Dendritic cell treated with granulocyte-macrophage colony-stimulating factor and Interleukin-4, amounts not matched to agents 40 ng/mL and 50 ng/mL, for 4 days (primary cell): ENCODE data around the gene DENND2C.

Source experiments
- H3K27ac Mint-ChIP-seq: one replicate; pipeline ENCODE4 v1.8.0; 2022; ENCODE audit warnings: mild to moderate bottlenecking, mixed read lengths
- H3K27me3 Mint-ChIP-seq: one replicate; pipeline ENCODE4 v1.8.0; 2022; ENCODE audit warnings: mild to moderate bottlenecking, mixed read lengths
- H3K36me3 Mint-ChIP-seq: one replicate; pipeline ENCODE4 v1.8.0; 2022; ENCODE audit warnings: low read depth, mixed read lengths
- H3K4me1 Mint-ChIP-seq: one replicate; pipeline ENCODE4 v1.8.0; 2022; ENCODE audit warnings: low read depth, mixed read lengths
- H3K4me3 Mint-ChIP-seq: one replicate; pipeline ENCODE4 v1.8.0; 2022; ENCODE audit warnings: mild to moderate bottlenecking, moderate library complexity, mixed read lengths
- H3K9me3 Mint-ChIP-seq: one replicate; pipeline ENCODE4 v1.8.0; 2022; ENCODE audit warnings: mixed read lengths
- intact Hi-C: fragments of 100-400 bp; cut with micrococcal nuclease; formaldehyde crosslinking; loops from one replicate; pipeline ENCODE4 v1.15.0; 2022

Gene DENND2C

DNA sequence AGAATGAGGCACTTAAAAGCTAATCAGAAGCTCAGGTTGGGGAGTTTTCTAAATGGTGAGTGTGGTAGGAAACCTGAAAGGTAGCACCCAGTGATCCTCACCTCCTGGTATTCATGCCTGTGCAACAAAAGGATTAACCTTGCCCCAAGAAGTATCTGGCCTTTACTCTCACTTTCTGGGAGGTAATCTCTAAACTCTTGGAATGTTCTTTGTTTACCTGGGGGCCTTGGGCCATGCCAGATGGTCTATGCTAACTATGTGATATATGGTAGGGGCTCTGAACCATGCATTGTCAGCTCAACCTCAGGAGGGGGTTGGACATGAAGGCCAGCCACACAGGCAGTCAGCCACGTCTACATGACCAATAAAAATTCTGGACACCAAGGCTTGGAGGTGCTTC, 134.4 kb downstream of the DENND2C start:
- H3K27me3 Mint-ChIP-seq, result no peaks in the 10 kb centered on the region
- no peaks in the 10 kb centered on the region for H3K9me3 Mint-ChIP-seq
- H3K27ac Mint-ChIP-seq, result no peak overlapping the region
- intact Hi-C loops, result no loop called here
- H3K36me3 Mint-ChIP-seq, result no peaks in the 10 kb centered on the region
- H3K4me3 Mint-ChIP-seq, result no peak overlapping the region
- H3K4me1 Mint-ChIP-seq, result no peaks in the 10 kb centered on the region
